Hippocampal formation (tissue), 2 donors: ENCODE data around the gene PRR9.
"Not testable (repeated sequence)": the region's sequence is repeated elsewhere in the genome, so short reads cannot be mapped to it uniquely, and the experiment has no call there.

Experiments used
- DNase-seq, 2 donors: peaks; one replicate each; lab custom pipeline; 2025; lab: John Stamatoyannopoulos, UW

The PRR9 gene

DNA sequence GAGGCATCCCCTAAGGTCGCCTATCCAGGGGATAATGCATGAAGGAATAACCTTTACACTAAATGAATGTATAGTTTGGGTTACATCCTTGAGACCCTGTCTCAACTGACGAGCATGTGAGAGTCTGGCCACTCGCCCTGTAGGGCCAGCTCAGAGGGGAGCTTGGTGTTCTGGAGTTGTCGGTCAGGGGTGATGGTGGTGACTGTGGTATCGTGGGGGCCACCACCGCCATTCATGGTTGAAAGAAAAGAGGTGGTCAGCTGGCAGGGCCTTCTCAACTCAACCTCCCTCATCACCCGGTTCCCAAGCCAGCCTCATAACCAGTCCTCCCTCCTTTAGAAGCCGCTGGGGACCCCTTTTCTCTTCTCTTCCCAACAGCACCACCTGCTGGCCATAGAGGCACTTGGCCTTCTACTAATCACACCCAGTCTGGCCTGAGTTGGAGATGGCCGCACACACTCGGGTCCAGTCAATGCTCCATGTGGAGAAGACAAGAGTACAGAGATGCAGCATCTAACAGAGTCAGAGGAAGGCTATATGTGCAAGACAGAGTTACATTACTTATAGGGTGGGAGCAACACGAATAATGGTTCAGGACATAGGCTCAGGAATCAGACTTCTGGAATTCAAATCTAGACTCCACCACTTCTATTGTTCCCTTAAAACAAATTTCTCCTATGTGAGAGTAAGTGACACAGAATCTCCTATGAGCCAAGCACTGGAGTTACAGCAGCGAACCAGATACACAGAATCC, 11.9 kb downstream of the PRR9 start:
- not testable (repeated sequence) for DNase-seq

DNA sequence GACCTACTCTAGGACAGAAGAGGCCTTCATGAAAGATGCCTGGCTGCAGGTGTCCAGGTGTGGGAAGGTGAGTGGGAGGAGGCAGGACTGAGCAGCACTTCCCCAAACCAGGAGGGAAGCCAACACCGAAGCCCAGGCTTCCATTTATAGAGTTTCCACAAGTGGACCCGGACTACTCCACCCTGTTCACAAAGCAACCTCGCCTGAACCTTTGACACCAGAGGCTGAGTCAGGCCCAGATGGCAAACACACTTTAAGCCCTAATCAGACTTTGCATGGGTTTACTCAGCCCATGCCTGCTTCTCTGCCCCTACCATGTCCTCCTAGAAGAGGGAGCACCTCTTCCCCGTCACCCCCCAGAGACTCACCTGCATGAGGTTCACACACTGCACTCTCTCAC, 14.0 kb downstream of the PRR9 start:
- DNase-seq, result no peak

- DNase-seq, result no peak
Observed at GRCh38 chr1:153231785-153232184, 14.4 kb downstream of the PRR9 start.

- no peak for DNase-seq
Observed at GRCh38 chr1:153232553-153232952, 15.2 kb downstream of the PRR9 start.

DNA sequence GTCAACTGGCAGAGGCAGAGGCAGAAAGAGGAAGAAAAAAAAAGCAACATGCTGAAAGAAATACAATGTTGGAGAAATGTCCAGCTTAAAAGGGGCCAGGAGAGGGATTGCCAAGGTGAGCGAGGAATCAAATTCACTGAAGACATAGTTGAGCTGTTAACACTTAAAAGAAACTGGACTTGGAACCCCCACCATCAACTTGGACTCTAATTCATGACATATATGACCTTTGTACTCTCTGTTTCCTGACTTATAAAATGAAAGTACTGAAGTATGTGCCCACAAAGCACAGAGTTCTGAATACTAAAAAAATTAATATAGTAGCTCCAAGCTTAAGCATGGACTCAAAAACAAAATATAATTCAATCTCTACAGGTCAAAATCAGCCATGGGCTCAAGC, 16.1 kb downstream of the PRR9 start:
- no peak for DNase-seq

DNA sequence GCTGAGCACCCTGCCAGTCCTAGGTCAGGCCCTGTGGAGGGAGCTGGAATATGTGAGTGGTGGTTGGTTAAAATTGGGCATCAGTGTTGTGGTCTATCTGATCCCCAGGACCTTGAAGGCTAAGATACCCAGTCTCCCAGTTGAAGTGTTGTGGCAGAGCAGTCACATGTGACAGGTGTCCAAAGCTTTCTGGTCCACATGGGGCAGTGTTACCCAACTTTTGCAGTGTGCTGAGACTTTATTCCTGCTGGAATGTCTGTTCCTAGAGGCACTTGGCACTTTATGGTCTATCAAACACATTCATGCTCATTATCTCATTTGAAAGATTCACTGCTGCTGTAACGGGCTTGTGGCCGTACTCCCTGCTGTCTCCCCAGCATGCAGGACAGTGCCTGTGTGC, 21.1 kb downstream of the PRR9 start:
- no peak for DNase-seq

GRCh38 chr1:153242160-153242559, 24.8 kb downstream of the PRR9 start:
- DNase-seq, result no peak

- DNase-seq, result no peak
Observed at GRCh38 chr1:153245466-153245865, 28.1 kb downstream of the PRR9 start.

GRCh38 chr1:153246018-153246417, 28.6 kb downstream of the PRR9 start:
- no peak for DNase-seq

DNA sequence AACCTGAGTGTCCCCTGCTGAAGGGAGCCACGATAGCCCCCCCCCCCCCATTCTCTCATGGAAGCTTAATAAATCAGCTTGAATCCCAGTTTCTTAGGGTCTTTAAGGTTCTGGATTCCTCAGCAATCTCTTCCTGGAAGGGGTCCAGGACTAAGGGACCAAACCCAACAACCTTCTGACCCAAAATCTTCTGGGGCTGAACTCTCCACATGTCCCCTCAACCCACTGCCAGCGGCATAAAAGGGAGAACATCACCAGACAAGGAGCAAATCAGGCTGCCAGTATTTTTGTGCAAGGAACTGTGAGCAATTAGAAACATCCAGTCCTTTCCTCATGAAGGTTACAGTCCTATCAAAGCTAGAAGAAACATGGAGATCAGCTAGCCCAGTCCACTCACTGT, 29.4 kb downstream of the PRR9 start:
- no peak for DNase-seq

- no peak for DNase-seq
Observed at GRCh38 chr1:153248176-153248879, 30.9 kb downstream of the PRR9 start.

DNA sequence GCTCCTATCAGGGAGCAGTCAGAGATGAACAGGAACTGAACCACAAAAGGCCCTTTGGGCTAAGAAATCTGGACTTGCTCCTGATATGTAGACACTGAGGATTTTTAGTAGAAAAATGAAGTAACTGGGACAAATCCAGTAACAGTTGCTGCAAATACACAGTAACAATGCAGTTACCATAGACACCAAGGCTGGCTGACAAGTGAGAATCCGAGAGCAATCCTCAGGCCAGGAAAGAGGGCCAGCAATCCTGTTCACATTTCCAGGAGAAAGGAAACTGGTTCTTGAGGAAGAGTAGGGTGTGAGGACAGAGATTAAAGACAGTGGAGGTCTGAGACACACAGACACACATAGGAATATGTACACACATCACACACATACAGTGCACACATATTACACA, 32.8 kb downstream of the PRR9 start:
- no peak for DNase-seq

DNA sequence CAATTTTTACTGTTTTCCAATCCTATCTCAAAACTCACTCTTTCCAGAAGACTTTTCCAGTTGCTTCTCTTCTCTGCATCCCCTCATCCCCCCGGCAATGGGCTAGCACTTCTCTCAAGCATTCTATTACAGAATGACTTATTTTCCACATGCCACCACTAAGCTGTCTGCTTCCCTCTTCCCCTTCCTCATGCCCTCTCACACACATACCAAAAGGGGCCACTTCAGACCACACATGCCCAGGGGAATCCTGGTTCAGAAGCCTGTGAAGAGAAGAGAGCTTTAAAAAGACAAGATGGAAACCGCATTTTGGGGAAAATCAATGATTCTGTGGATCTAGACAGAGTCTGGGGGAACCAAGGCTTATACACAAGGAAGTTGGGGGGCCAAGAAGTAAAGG, 33.7 kb downstream of the PRR9 start:
- no peak for DNase-seq

DNA sequence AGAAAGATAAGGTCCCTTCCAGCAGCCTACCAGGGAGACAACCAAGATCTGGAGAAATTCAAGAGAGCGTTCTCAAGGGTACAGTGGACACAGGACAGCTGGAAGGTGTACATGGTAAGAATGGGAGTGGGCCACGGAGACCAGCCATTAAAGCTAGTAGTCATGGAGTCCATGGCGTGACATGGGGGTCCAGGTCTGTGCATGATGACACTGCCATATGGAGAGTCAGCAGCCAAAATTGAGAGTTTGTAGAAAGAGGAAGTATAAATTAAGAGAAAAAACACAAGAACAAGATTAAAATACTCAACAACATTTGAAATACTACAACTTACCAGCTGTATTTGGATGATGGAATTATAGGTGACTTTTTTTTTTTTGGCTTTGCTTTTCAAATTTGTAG, 34.2 kb downstream of the PRR9 start:
- no peak for DNase-seq

GRCh38 chr1:153251988-153252387, 34.6 kb downstream of the PRR9 start:
- DNase-seq, result no peak

DNA sequence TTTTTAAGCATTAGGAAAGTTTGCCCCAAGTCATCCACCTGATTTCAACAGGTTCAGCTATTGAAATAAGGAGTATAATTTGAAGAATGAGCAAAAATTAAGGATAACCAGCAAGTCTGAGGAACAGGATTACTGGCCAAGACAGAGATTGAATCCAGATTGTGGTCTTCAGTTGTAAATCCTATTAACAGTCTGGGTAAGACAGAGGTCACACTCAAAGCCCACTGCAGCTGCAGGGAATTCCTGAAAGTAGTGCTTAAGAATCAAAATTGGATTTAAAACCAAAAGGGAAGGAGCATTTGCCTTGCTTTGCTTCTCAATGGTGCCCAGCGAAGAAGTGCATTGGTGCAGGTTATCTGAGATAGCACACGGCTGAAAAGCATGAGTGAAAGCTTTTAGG, 35.7 kb downstream of the PRR9 start:
- DNase-seq, result no peak

GRCh38 chr1:153253693-153254092, 36.3 kb downstream of the PRR9 start:
- DNase-seq, result no peak

- DNase-seq, result no peak
Observed at GRCh38 chr1:153259387-153259786, 42.0 kb downstream of the PRR9 start, which contains the start of gene LORICRIN. TSS of gene LORICRIN (plus strand) at chr1:153259687. CDS start at chr1:153260950, 1,263 bp downstream.

DNA sequence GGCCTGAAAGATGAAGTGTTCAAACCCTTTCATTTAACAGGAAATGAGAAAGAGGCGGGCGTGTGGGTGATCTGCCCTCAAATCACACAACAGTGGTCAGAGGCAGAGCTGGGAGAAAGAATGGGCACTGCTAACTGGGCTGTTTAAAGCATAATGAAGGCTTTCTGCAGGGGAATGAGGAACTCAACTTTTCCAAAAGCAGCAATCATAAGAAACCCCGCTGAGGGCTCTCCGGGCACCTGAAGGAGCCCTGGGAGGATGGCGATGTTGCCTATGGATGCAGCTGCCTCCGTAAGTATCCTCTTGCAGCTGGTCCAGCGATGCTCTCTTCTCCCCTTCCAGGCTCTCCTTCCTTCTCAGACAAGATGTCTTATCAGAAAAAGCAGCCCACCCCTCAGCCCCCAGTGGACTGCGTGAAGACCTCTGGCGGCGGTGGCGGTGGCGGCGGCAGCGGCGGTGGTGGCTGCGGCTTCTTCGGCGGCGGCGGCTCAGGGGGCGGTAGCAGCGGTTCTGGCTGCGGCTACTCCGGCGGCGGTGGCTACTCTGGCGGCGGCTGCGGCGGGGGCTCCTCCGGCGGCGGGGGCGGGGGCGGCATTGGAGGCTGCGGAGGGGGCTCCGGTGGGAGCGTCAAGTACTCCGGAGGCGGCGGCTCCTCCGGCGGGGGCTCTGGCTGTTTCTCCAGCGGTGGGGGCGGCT, 43.3 kb downstream of the PRR9 start:
- no peak for DNase-seq

DNA sequence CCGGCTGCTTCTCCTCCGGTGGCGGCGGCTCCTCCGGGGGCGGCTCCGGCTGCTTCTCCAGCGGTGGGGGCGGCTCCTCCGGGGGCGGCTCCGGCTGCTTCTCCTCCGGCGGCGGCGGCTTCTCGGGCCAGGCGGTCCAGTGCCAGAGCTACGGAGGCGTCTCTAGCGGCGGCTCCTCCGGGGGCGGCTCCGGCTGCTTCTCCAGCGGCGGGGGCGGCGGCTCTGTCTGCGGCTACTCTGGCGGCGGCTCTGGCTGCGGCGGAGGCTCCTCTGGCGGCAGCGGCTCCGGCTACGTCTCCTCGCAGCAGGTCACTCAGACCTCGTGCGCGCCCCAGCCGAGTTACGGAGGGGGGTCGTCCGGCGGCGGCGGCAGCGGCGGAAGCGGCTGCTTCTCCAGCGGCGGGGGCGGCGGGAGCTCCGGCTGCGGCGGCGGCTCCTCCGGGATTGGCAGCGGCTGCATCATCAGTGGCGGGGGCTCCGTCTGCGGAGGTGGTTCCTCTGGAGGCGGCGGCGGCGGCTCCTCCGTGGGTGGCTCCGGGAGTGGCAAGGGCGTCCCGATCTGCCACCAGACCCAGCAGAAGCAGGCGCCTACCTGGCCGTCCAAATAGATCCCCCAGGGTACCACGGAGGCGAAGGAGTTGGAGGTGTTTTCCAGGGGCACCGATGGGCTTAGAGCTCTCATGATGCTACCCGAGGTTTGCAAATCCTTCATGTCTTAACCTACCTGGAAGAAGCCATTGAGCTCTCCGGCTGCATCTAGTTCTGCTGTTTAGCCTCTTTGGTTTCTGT, 44.1 kb downstream of the PRR9 start:
- no peak for DNase-seq

DNA sequence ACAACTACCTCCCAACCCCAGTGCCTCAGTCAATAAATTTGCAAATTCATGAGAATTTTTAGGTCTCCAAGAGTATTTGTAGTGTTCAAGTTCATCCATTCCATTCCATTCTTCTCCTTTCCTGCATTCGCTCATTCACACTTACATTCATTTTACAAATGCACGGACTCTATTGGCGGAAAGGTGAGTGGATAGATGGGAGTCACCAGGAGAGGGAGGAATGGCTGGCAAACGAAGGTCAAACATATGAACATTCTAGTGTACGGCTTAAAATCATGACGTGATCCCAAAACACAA, 44.6 kb downstream of the PRR9 start:
- no peak for DNase-seq

- no peak for DNase-seq
Observed at GRCh38 chr1:153262462-153263157, 45.2 kb downstream of the PRR9 start.
